Measurements from ENCODE around the gene GPR33. TPM values are rescaled to one million over a fixed set of nuclear protein-coding genes. Genes with fewer than 3 reads are reported as not detected.

Gene GPR33
- total RNA-seq, 2 donors from 2014 or later = not detected

DNA sequence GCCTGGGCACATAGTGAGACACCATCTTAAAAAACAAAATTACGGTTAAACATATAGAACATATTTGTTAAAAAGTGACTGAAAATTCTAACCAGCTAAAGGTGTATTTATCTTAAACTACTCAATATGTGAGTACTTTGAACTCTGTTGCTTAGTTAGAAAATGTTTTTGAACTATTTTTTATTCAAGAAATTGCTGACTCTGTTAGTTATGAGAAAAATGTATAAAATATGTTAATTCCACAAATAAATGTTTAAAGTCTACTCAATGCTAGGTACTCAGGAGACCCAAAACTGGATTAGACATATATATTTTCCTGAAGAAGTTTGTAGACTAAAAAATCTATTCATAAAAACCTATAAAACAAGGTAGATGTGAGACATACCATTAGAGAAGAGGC is 23.0 kb upstream of the GPR33 start:
- Histone ChIP-seq H3K4me3 (ENCODE audit: low read length) (no peak overlapping the region), H3K9ac (ENCODE audit: extremely low read depth, low read length, poor library complexity, severe bottlenecking) (no peak overlapping the region), H3K9me3 (ENCODE audit: control insufficient read depth, low read length) (no peaks in the 10 kb centered on the region), H3K4me1 (ENCODE audit: control insufficient read depth, insufficient read depth, low read length) (no peaks in the 10 kb centered on the region), H3K36me3 (ENCODE audit: control insufficient read depth, insufficient read depth, low read length) (no peaks in the 10 kb centered on the region), H3K27ac (ENCODE audit: low read depth, low read length) (no peak overlapping the region), H3K27me3 (ENCODE audit: control insufficient read depth, insufficient read depth, low read length, poor library complexity, severe bottlenecking) (no peaks in the 10 kb centered on the region)
- Mint-ChIP-seq H3K27ac (no peak overlapping the region), H3K36me3 (ENCODE audit: low read depth) (no peaks in the 10 kb centered on the region), H3K4me3 (no peak overlapping the region), H3K4me1 (no peaks in the 10 kb centered on the region), H3K9me3 (no peaks in the 10 kb centered on the region), H3K27me3 (ENCODE audit: insufficient read depth) (no peaks in the 10 kb centered on the region)
- 100% methylated on average over 1 of the region's 1 CpG; no CpG with 5 or more reads in 1 of the 2 experiments for WGBS, 2 experiments (ENCODE audit: insufficient coverage in 1 of 2, insufficient read length in 1 of 2)
- TF ChIP-seq, protein P1, sequence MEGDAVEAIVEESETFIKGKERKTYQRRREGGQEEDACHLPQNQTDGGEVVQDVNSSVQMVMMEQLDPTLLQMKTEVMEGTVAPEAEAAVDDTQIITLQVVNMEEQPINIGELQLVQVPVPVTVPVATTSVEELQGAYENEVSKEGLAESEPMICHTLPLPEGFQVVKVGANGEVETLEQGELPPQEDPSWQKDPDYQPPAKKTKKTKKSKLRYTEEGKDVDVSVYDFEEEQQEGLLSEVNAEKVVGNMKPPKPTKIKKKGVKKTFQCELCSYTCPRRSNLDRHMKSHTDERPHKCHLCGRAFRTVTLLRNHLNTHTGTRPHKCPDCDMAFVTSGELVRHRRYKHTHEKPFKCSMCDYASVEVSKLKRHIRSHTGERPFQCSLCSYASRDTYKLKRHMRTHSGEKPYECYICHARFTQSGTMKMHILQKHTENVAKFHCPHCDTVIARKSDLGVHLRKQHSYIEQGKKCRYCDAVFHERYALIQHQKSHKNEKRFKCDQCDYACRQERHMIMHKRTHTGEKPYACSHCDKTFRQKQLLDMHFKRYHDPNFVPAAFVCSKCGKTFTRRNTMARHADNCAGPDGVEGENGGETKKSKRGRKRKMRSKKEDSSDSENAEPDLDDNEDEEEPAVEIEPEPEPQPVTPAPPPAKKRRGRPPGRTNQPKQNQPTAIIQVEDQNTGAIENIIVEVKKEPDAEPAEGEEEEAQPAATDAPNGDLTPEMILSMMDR (conservative IDR thresholded peaks at IDR 0.05) = no peak
- no peak for DNase-seq

DNA sequence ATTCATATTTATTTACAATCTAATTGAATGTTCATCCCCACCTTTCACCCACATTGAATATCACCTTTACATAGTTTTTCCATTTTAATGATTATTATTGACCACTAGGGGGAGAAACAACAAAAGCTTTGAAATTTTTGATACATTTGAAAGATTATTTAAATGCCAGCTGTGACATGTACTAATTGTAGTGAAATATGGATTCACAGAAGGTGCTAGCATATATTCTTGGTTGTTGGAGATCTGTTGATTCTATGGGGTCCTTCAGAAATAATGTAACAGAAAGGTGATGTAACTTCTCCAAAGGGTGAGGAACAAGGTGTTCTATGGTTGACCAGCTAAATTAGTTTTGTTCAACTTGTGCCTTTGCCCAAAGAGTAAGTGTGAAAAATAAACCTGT is 22.4 kb upstream of the GPR33 start:
- Histone ChIP-seq H3K27ac (ENCODE audit: low read depth, low read length) (no peak overlapping the region), H3K4me3 (ENCODE audit: low read length) (no peak overlapping the region), H3K27me3 (ENCODE audit: control insufficient read depth, insufficient read depth, low read length, poor library complexity, severe bottlenecking) (no peaks in the 10 kb centered on the region), H3K9me3 (ENCODE audit: control insufficient read depth, low read length) (no peaks in the 10 kb centered on the region), H3K9ac (ENCODE audit: extremely low read depth, low read length, poor library complexity, severe bottlenecking) (no peak overlapping the region), H3K36me3 (ENCODE audit: control insufficient read depth, insufficient read depth, low read length) (no peaks in the 10 kb centered on the region), H3K4me1 (ENCODE audit: control insufficient read depth, insufficient read depth, low read length) (no peaks in the 10 kb centered on the region)
- Mint-ChIP-seq H3K27ac (no peak overlapping the region), H3K4me1 (no peaks in the 10 kb centered on the region), H3K4me3 (no peak overlapping the region), H3K27me3 (ENCODE audit: insufficient read depth) (no peaks in the 10 kb centered on the region), H3K9me3 (no peaks in the 10 kb centered on the region), H3K36me3 (ENCODE audit: low read depth) (no peaks in the 10 kb centered on the region)
- no peak for DNase-seq
- TF ChIP-seq, protein P1 (conservative IDR thresholded peaks at IDR 0.05) = peak; percentile 83

DNA sequence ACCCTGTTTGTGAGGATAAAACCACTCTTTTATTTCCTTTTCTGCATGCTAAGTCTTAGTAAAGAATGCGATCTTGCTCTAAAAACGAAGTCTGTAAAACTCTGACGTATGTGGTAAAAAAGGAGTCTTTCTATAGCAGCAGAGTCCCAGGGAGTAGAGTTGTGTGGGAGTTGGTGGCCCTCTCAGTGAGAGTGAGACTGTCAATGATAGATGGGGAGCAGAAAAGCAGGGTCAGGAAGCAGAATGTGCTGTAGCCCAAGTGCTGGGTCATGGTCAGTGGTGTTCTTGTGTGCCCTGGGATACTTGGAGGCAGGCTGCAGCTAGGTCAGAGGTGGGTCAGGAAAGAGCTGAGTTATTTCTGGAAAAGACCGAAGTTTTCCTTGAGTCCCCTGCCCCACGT is 20.3 kb upstream of the GPR33 start:
- no peak overlapping the region for H3K4me3 Mint-ChIP-seq
- H3K4me1 Mint-ChIP-seq = no peaks in the 10 kb centered on the region
- Histone ChIP-seq H3K9ac (ENCODE audit: extremely low read depth, low read length, poor library complexity, severe bottlenecking) (no peak overlapping the region), H3K27ac (ENCODE audit: low read depth, low read length) (no peak overlapping the region), H3K36me3 (ENCODE audit: control insufficient read depth, insufficient read depth, low read length) (no peaks in the 10 kb centered on the region), H3K9me3 (ENCODE audit: control insufficient read depth, low read length) (no peaks in the 10 kb centered on the region), H3K4me1 (ENCODE audit: control insufficient read depth, insufficient read depth, low read length) (no peaks in the 10 kb centered on the region), H3K27me3 (ENCODE audit: control insufficient read depth, insufficient read depth, low read length, poor library complexity, severe bottlenecking) (no peaks in the 10 kb centered on the region), H3K4me3 (ENCODE audit: low read length) (no peak overlapping the region)
- no peaks in the 10 kb centered on the region for H3K36me3 Mint-ChIP-seq (ENCODE audit: low read depth)
- no peak for DNase-seq
- no peaks in the 10 kb centered on the region for H3K27me3 Mint-ChIP-seq (ENCODE audit: insufficient read depth)
- WGBS, 2 experiments (ENCODE audit: insufficient coverage in 1 of 2, insufficient read length in 1 of 2) = 82 to 90% methylated on average over 5 of the region's 5 CpGs
- H3K27ac Mint-ChIP-seq = no peak overlapping the region
- H3K9me3 Mint-ChIP-seq = no peaks in the 10 kb centered on the region
- TF ChIP-seq, protein P1 (conservative IDR thresholded peaks at IDR 0.05) = no peak

All from endodermal cell (in vitro differentiated cells).